ENCODE data around the gene ULK4.

Gene ULK4

GRCh38 chr3:41502481-41502880, 459.4 kb downstream of the ULK4 start:
- H3K4me3 ChIP-seq (ENCODE audit: low read depth, low read length), result no peak overlapping the region
- CTCF ChIA-PET, result no interaction called here
- no peak for TF ChIP-seq ZNF585B (tag by site-specific recombination; IDR thresholded peaks at IDR 0.05)
- POLR2A ChIA-PET, result no interaction called here
- H3K27ac ChIP-seq (ENCODE audit: extremely low read depth, low read depth, low read length), result no peak overlapping the region
- H3K9me3 ChIP-seq (ENCODE audit: control insufficient read depth, insufficient read depth, low read depth, low read length), result no peaks in the 10 kb centered on the region
- H3K4me1 ChIP-seq (ENCODE audit: control insufficient read depth, insufficient read depth, low read length), result no peaks in the 10 kb centered on the region
- no peaks in the 10 kb centered on the region for H3K36me3 ChIP-seq (ENCODE audit: control insufficient read depth in 2 of 2, insufficient read depth in 1 of 2, low read length in 2 of 2)

- TF ChIP-seq ZNF776 (tag by site-specific recombination; IDR thresholded peaks at IDR 0.05; ENCODE audit: borderline replicate concordance), result no peak
- TF ChIP-seq ZNF146 (tag by site-specific recombination; IDR thresholded peaks at IDR 0.05), result no peak
- Histone ChIP-seq H3K27ac (ENCODE audit: extremely low read depth, low read depth, low read length) (no peak overlapping the region), H3K4me3 (ENCODE audit: low read depth, low read length) (no peak overlapping the region), H3K9me3 (ENCODE audit: control insufficient read depth, insufficient read depth, low read depth, low read length) (no peaks in the 10 kb centered on the region), H3K36me3 (ENCODE audit: control insufficient read depth in 2 of 2, insufficient read depth in 1 of 2, low read length in 2 of 2) (no peaks in the 10 kb centered on the region), H3K4me1 (ENCODE audit: control insufficient read depth, insufficient read depth, low read length) (no peaks in the 10 kb centered on the region)
- ChIA-PET POLR2A (no interaction called here), CTCF (no interaction called here)
These were observed 459.9 kb downstream of the ULK4 start for GRCh38 chr3:41502023-41502422.

GRCh38 chr3:41498847-41499246, 463.1 kb downstream of the ULK4 start:
- TF ChIP-seq ZSCAN16 (tag by site-specific recombination; IDR thresholded peaks at IDR 0.05) (no peak), KLF10 (tag by site-specific recombination; IDR thresholded peaks at IDR 0.05) (no peak), GLI2 (tag by site-specific recombination; IDR thresholded peaks at IDR 0.05; ENCODE audit: borderline replicate concordance, low read depth) (no peak), ZNF670 (tag by site-specific recombination; IDR thresholded peaks at IDR 0.05; ENCODE audit: low read depth) (no peak), INSM2 (tag by site-specific recombination; IDR thresholded peaks at IDR 0.05) (no peak), ZNF529 (tag by site-specific recombination; IDR thresholded peaks at IDR 0.05; ENCODE audit: insufficient replicate concordance) (no peak), MEIS1 (CRISPR knock-in tag; IDR thresholded peaks at IDR 0.05; ENCODE audit: borderline replicate concordance) (no peak), ZNF426 (tag by site-specific recombination; IDR thresholded peaks at IDR 0.05) (no peak), KLF7 (tag by site-specific recombination; IDR thresholded peaks at IDR 0.05; ENCODE audit: borderline replicate concordance) (no peak), ZBTB26 (tag by site-specific recombination; optimal IDR thresholded peaks at IDR 0.05) (no peak), HOXC10 (CRISPR knock-in tag; IDR thresholded peaks at IDR 0.05) (no peak), ZNF132 (tag by site-specific recombination; IDR thresholded peaks at IDR 0.05; ENCODE audit: borderline replicate concordance) (no peak), ZNF76 (tag by site-specific recombination; IDR thresholded peaks at IDR 0.05; ENCODE audit: borderline replicate concordance, low read depth) (no peak), ZNF423 (tag by site-specific recombination; IDR thresholded peaks at IDR 0.05) (no peak), CTCF (tag by site-specific recombination; IDR thresholded peaks at IDR 0.05) (no peak), ZNF214 (tag by site-specific recombination; IDR thresholded peaks at IDR 0.05; ENCODE audit: borderline replicate concordance) (no peak), ZNF518A (tag by site-specific recombination; conservative IDR thresholded peaks at IDR 0.05; ENCODE audit: low read depth) (no peak), ZNF610 (tag by site-specific recombination; IDR thresholded peaks at IDR 0.05; ENCODE audit: borderline replicate concordance) (no peak)
- Histone ChIP-seq H3K27ac (ENCODE audit: extremely low read depth, low read depth, low read length) (no peak overlapping the region), H3K9me3 (ENCODE audit: control insufficient read depth, insufficient read depth, low read depth, low read length) (no peaks in the 10 kb centered on the region), H3K4me1 (ENCODE audit: control insufficient read depth, insufficient read depth, low read length) (no peaks in the 10 kb centered on the region), H3K4me3 (ENCODE audit: low read depth, low read length) (no peak overlapping the region), H3K36me3 (ENCODE audit: control insufficient read depth in 2 of 2, insufficient read depth in 1 of 2, low read length in 2 of 2) (no peaks in the 10 kb centered on the region)
- ChIA-PET POLR2A (no interaction called here), CTCF (no interaction called here)
